GM10847 (cell line): ENCODE data around the gene STXBP5.

Source experiments
- POLR2A ChIP-seq: IDR thresholded peaks from 2 replicates; pipeline ENCODE4 v1.6.1; 2011; ENCODE audit not compliant: insufficient read length; ENCODE audit errors: extremely low read depth

Gene STXBP5

DNA sequence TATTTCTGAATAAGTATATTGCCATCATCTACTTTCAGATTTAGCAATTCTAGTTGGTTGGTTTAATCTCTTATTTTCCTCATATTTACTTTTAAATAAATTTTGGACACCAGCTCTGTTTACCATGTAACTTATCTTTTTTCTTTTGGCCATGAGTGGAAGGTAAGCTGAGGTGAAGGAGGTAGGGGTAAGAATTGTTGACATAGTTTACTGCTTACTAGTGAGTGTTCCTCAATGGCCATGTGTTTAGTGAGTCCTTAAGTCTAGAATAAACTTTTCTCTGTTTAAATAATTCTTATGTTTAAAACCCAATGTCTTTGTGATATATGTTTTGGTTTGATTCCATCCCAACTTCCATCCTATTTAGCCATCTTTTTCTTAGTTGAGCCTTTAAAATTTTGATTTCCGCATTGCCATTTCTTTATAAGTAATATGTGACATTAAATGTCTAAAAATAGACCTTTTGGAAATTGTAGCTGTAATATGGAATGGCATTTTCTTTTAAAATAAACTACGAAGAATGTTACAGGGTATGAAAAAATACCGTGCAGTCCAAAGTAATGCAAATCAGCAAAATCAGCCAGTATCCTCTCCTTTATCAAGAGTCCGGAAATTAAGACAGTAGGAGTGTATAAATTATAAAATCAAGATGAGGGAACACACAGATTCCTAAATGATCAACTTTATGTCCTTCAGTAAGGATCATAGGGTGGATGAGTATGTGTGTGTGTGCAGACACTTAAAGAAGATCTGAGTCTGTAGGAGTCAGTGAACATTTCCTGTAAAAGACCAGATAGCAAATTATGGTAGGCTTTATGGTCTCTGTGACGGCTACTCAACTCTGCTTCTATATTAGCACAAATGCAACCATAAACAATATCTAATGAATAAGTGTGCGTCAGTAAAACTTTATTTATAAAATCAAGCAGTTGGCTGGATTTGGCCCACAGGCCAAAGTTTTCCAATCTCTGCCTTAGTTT, 10.3 kb downstream of the STXBP5 start:
- no peak for TF ChIP-seq POLR2A

GRCh38 chr6:147216915-147217314, 12.7 kb downstream of the STXBP5 start:
- no peak for TF ChIP-seq POLR2A

GRCh38 chr6:147217840-147218404, 13.7 kb downstream of the STXBP5 start:
- no peak for TF ChIP-seq POLR2A

DNA sequence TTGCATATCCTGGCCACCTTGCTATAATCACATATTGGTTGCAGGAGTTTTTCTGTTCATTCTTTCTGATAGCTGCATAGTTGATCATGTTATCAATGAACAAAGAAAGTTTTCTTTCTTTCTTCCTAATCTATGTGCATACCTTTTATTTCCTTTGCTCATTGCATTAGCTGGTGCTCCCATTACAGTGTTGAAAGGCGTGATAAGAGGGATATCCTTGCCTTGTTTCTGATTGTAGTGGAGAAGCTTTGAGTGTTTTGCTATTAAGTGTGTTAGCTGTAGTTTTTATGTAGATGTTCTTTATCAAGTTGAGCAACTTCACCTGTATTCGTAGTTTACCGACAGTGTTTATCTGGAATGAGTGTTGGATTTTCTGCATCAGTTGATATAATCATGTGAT, 14.6 kb downstream of the STXBP5 start:
- TF ChIP-seq POLR2A: no peak

DNA sequence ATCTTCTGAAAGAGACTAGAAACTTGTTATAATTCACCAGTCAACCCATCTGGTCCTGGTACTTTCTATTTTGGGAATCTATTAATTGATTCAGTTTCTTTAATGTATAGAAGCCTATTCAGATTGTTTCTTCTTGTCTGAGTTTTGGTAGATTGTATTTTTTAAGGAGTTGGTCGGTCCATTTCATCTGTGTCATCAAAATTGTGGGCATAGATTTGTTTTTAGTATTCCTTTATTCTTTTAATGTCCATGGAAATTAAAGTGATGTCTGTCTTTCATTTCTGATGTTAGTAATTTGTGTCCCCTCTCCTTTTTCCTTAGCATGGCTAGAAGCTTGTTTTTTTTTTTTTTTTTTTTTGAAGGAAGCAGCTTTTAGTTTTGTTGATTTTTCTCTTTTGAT, 15.2 kb downstream of the STXBP5 start:
- TF ChIP-seq POLR2A: no peak

DNA sequence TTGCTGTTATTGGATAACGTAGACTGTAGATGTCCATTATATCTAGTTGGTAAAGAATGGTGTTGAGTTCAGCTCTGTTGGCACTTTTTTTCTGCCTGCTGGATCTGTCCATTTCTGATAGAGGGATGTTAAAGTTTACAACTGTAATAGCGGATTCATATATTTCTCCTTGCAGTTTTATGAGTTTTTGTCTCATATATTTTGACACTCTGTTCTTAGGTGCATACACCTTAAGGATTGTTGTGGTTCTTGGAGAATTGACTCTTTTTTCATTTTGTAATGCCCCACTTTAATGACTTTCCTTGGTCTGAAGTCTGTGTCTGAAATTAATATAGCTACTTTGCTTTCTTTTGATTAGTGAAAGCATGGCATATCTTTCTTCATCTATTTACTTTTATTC, 16.1 kb downstream of the STXBP5 start:
- TF ChIP-seq POLR2A: no peak

GRCh38 chr6:147221739-147222138, 17.5 kb downstream of the STXBP5 start:
- TF ChIP-seq POLR2A: no peak

GRCh38 chr6:147222160-147222838, 18.1 kb downstream of the STXBP5 start:
- no peak for TF ChIP-seq POLR2A

GRCh38 chr6:147223736-147224135, 19.5 kb downstream of the STXBP5 start:
- no peak for TF ChIP-seq POLR2A

DNA sequence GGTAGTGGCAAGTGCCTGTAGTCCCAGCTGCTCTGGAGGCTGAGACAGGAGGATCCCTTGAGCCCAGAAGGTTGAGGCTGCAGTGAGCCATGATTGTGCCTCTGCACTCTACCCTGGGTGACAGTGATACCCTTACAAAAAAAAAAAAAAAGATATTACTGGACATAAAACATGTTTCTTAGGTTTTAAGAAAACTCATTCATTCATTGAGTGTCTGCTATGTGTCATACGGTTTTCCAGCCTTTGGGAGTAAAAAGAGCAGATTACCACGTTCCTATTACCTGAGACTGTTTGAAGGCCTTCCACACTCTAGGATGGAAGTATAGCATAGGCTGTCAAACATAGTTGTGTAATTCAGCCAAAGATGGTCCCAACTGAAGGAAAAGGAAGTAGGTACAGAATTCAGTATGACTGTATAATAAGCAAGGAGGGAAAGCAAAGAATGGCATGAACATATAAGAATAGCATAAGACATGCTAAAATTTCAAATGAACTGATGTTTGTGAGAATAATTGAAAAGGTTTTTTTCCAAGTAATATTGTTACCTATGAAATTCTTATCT, 22.0 kb downstream of the STXBP5 start:
- TF ChIP-seq POLR2A: no peak

GRCh38 chr6:147226877-147227276, 22.7 kb downstream of the STXBP5 start:
- TF ChIP-seq POLR2A: no peak

GRCh38 chr6:147227770-147228320, 23.6 kb downstream of the STXBP5 start:
- TF ChIP-seq POLR2A: no peak

GRCh38 chr6:147231589-147231988, 27.4 kb downstream of the STXBP5 start:
- TF ChIP-seq POLR2A: no peak

GRCh38 chr6:147234685-147235084, 30.5 kb downstream of the STXBP5 start:
- TF ChIP-seq POLR2A: no peak

DNA sequence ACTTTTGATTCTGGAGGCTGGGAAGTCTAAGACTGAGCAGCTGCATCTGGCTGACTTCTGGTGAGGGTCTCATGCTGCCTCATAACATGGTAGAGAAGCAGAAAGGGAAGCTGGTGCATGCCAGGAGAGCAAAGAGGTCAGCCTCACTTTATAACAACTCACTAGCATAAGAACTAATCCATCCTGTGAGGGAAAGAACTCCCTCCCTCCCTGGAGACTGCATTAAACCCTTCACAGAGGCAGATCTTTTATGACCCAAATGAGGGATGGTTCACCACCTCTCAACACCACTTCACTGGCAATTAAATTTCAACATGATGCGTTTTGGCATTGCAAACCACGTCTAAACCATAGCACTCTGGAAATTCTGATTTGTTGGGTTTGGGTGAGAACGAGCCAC, 33.9 kb downstream of the STXBP5 start:
- TF ChIP-seq POLR2A: no peak
